ENCODE results near the gene DUOXA1. TPM values are rescaled to one million over a fixed set of nuclear protein-coding genes. Genes with fewer than 3 reads are reported as not detected.

Gene DUOXA1
- total and polyA plus RNA-seq, 5 donors from 2014 or later: not detected

GRCh38 chr15:45113380-45113990 is 16.2 kb downstream of the DUOXA1 start:
- Mint-ChIP-seq H3K27me3 (peaks cover 88% of the 10 kb centered on the region), H3K9me3 (peaks cover 0 to 7% (median 0%) of the 10 kb centered on the region in 7 donors), H3K27ac (no peak overlapping the region), H3K36me3 (no peaks in the 10 kb centered on the region), H3K4me1 (peaks cover 4 to 54% (median 20%) of the 10 kb centered on the region in 4 donors), H3K4me3 (peak overlapping the region in 1 of 4 donors; percentile 57)
- Histone ChIP-seq H3K27me3 (ENCODE audit: control insufficient read depth, insufficient read depth, low read length) (peaks cover 25% of the 10 kb centered on the region), H3K36me3 (ENCODE audit: control insufficient read depth, insufficient read depth, low read length) (no peaks in the 10 kb centered on the region), H3K9me3 (ENCODE audit: control insufficient read depth in 2 of 2, low read length in 2 of 2) (no peaks in the 10 kb centered on the region), H3K27ac (ENCODE audit: insufficient read depth, low read length, poor library complexity, severe bottlenecking) (no peak overlapping the region), H3K4me1 (ENCODE audit: control insufficient read depth, insufficient read depth, low read length, poor library complexity, severe bottlenecking) (peaks cover 43% of the 10 kb centered on the region), H3K4me3 (ENCODE audit: low read depth, low read length) (no peak overlapping the region)
- DNase-seq: no peak
- no peak for ATAC-seq (ENCODE audit: low read depth in 2 of 2)

- Mint-ChIP-seq H3K4me3 (peak overlapping the region; percentile 18 to 61 (median 40)), H3K9me3 (peaks cover 0 to 3% (median 0%) of the 10 kb centered on the region in 7 donors)
These were observed 16.9 kb downstream of the DUOXA1 start for GRCh38 chr15:45112591-45113379.

GRCh38 chr15:45112143-45112590 is 17.5 kb downstream of the DUOXA1 start:
- no peak for DNase-seq
- Histone ChIP-seq H3K27ac (ENCODE audit: insufficient read depth, low read length, poor library complexity, severe bottlenecking) (no peak overlapping the region), H3K36me3 (ENCODE audit: control insufficient read depth, insufficient read depth, low read length) (no peaks in the 10 kb centered on the region), H3K4me3 (ENCODE audit: low read depth, low read length) (no peak overlapping the region), H3K9me3 (ENCODE audit: control insufficient read depth in 2 of 2, low read length in 2 of 2) (no peaks in the 10 kb centered on the region), H3K4me1 (ENCODE audit: control insufficient read depth, insufficient read depth, low read length, poor library complexity, severe bottlenecking) (peaks cover 34% of the 10 kb centered on the region), H3K27me3 (ENCODE audit: control insufficient read depth, insufficient read depth, low read length) (peaks cover 24% of the 10 kb centered on the region)
- Mint-ChIP-seq H3K27ac (no peak overlapping the region), H3K4me3 (peak overlapping the region; percentile 5 to 61 (median 21)), H3K27me3 (peaks cover 78% of the 10 kb centered on the region), H3K36me3 (no peaks in the 10 kb centered on the region), H3K4me1 (peaks cover 4 to 43% (median 10%) of the 10 kb centered on the region in 4 donors), H3K9me3 (peaks cover 0 to 3% (median 0%) of the 10 kb centered on the region in 7 donors)
- ATAC-seq (ENCODE audit: low read depth in 2 of 2): no peak

More at GRCh38 chr15:45112591-45113379, 16.9 kb downstream of the DUOXA1 start:
- Mint-ChIP-seq H3K27me3 (peaks cover 84% of the 10 kb centered on the region), H3K4me1 (peaks cover 4 to 49% (median 15%) of the 10 kb centered on the region in 4 donors), H3K27ac (no peak overlapping the region), H3K36me3 (no peaks in the 10 kb centered on the region)
- Histone ChIP-seq H3K36me3 (ENCODE audit: control insufficient read depth, insufficient read depth, low read length) (no peaks in the 10 kb centered on the region), H3K9me3 (ENCODE audit: control insufficient read depth in 2 of 2, low read length in 2 of 2) (no peaks in the 10 kb centered on the region), H3K27ac (ENCODE audit: insufficient read depth, low read length, poor library complexity, severe bottlenecking) (no peak overlapping the region), H3K27me3 (ENCODE audit: control insufficient read depth, insufficient read depth, low read length) (peaks cover 27% of the 10 kb centered on the region), H3K4me3 (ENCODE audit: low read depth, low read length) (no peak overlapping the region), H3K4me1 (ENCODE audit: control insufficient read depth, insufficient read depth, low read length, poor library complexity, severe bottlenecking) (peaks cover 39% of the 10 kb centered on the region)
- DNase-seq (no peak), ATAC-seq (ENCODE audit: low read depth in 2 of 2) (no peak)

GRCh38 chr15:45111390-45112142 is 18.1 kb downstream of the DUOXA1 start:
- Histone ChIP-seq H3K4me3 (ENCODE audit: low read depth, low read length) (no peak overlapping the region), H3K27me3 (ENCODE audit: control insufficient read depth, insufficient read depth, low read length) (peaks cover 24% of the 10 kb centered on the region), H3K4me1 (ENCODE audit: control insufficient read depth, insufficient read depth, low read length, poor library complexity, severe bottlenecking) (peaks cover 28% of the 10 kb centered on the region), H3K36me3 (ENCODE audit: control insufficient read depth, insufficient read depth, low read length) (no peaks in the 10 kb centered on the region), H3K27ac (ENCODE audit: insufficient read depth, low read length, poor library complexity, severe bottlenecking) (no peak overlapping the region), H3K9me3 (ENCODE audit: control insufficient read depth in 2 of 2, low read length in 2 of 2) (no peaks in the 10 kb centered on the region)
- ATAC-seq (ENCODE audit: low read depth in 2 of 2) (no peak), DNase-seq (no peak)
- no peak overlapping the region for H3K27ac Mint-ChIP-seq
- no peaks in the 10 kb centered on the region for H3K36me3 Mint-ChIP-seq
- peaks cover 4 to 39% (median 9%) of the 10 kb centered on the region in 4 donors for H3K4me1 Mint-ChIP-seq
- peaks cover 0 to 3% (median 0%) of the 10 kb centered on the region in 7 donors for H3K9me3 Mint-ChIP-seq
- peak overlapping the region in 3 of 4 donors; percentile 5 to 24 (median 18) for H3K4me3 Mint-ChIP-seq
- H3K27me3 Mint-ChIP-seq: peaks cover 72% of the 10 kb centered on the region

- Histone ChIP-seq H3K36me3 (ENCODE audit: control insufficient read depth, insufficient read depth, low read length) (no peaks in the 10 kb centered on the region), H3K27me3 (ENCODE audit: control insufficient read depth, insufficient read depth, low read length) (peaks cover 24% of the 10 kb centered on the region), H3K4me1 (ENCODE audit: control insufficient read depth, insufficient read depth, low read length, poor library complexity, severe bottlenecking) (peaks cover 22% of the 10 kb centered on the region), H3K9me3 (ENCODE audit: control insufficient read depth in 2 of 2, low read length in 2 of 2) (no peaks in the 10 kb centered on the region), H3K4me3 (ENCODE audit: low read depth, low read length) (no peak overlapping the region), H3K27ac (ENCODE audit: insufficient read depth, low read length, poor library complexity, severe bottlenecking) (no peak overlapping the region)
- H3K36me3 Mint-ChIP-seq: no peaks in the 10 kb centered on the region
- H3K27me3 Mint-ChIP-seq: peaks cover 60% of the 10 kb centered on the region
- no peak overlapping the region for H3K4me3 Mint-ChIP-seq
- H3K27ac Mint-ChIP-seq: no peak overlapping the region
- ATAC-seq (ENCODE audit: low read depth in 2 of 2): no peak
- DNase-seq: no peak
- H3K4me1 Mint-ChIP-seq: peaks cover 4 to 31% (median 7%) of the 10 kb centered on the region in 4 donors
- peaks cover 0 to 3% (median 0%) of the 10 kb centered on the region in 7 donors for H3K9me3 Mint-ChIP-seq
These were observed 19.3 kb downstream of the DUOXA1 start for GRCh38 chr15:45110256-45110820.

- Mint-ChIP-seq H3K27me3 (peaks cover 37% of the 10 kb centered on the region), H3K4me3 (no peak overlapping the region)
- peaks cover 13% of the 10 kb centered on the region for H3K27me3 ChIP-seq (ENCODE audit: control insufficient read depth, insufficient read depth, low read length)
These were observed 21.6 kb downstream of the DUOXA1 start for GRCh38 chr15:45107941-45108630.

More at GRCh38 chr15:45107941-45108630, 21.6 kb downstream of the DUOXA1 start:
- Histone ChIP-seq H3K27ac (ENCODE audit: insufficient read depth, low read length, poor library complexity, severe bottlenecking) (no peak overlapping the region), H3K9me3 (ENCODE audit: control insufficient read depth in 2 of 2, low read length in 2 of 2) (no peaks in the 10 kb centered on the region), H3K4me3 (ENCODE audit: low read depth, low read length) (no peak overlapping the region), H3K4me1 (ENCODE audit: control insufficient read depth, insufficient read depth, low read length, poor library complexity, severe bottlenecking) (peaks cover 11% of the 10 kb centered on the region), H3K36me3 (ENCODE audit: control insufficient read depth, insufficient read depth, low read length) (no peaks in the 10 kb centered on the region)
- Mint-ChIP-seq H3K27ac (no peak overlapping the region), H3K9me3 (peaks cover 0 to 3% (median 0%) of the 10 kb centered on the region in 7 donors), H3K36me3 (no peaks in the 10 kb centered on the region), H3K4me1 (peaks cover 4 to 14% (median 5%) of the 10 kb centered on the region in 4 donors)
- ATAC-seq (ENCODE audit: low read depth in 2 of 2): no peak
- DNase-seq: no peak
